Heart left ventricle (tissue), 16 donors: ENCODE results near the gene LYST. TPM values are rescaled to one million over a fixed set of nuclear protein-coding genes. Genes with fewer than 3 reads are reported as not detected.
A peak's percentile ranks its signal among the peaks of the same experiment; 100 is the strongest.

Experiments
- ATAC-seq, 4 donors: fragments of 200-7000 bp; cut with Tn5 transposase; one replicate each; pipeline ENCODE4 v1.9.1; 2020 to 2022; ENCODE audit warnings: moderate library complexity in 4 of 4, mild to moderate bottlenecking in 3 of 4, moderate number of reproducible peaks in 1 of 4
- DNase-seq, 5 donors: peaks; one replicate each; pipeline ENCODE4 v3.0.0-alpha.2; 2020
- H3K27ac ChIP-seq, 12 donors: fragments of 200-600 bp; sonication (generic) in 4 of 12; one replicate each; pipeline versions ENCODE4 v1.5.0 to v1.8.0; 2016 to 2022; ENCODE audit warnings: mild to moderate bottlenecking in 2 of 12
- H3K27me3 ChIP-seq, 9 donors: fragments of 200-600 bp; sonication (generic) in 2 of 9; one replicate each; pipeline versions ENCODE4 v1.5.1 to v1.8.0; 2016 to 2022; ENCODE audit warnings: mild to moderate bottlenecking in 3 of 9
- H3K36me3 ChIP-seq, 9 donors: fragments of 200-600 bp; sonication (generic) in 2 of 9; one replicate each; pipeline versions ENCODE4 v1.5.0 to v1.8.0; 2018 to 2022; ENCODE audit warnings: mild to moderate bottlenecking in 2 of 9
- H3K4me1 ChIP-seq, 12 donors: fragments of 200-600 bp; sonication (generic) in 4 of 12; one replicate each; pipeline versions ENCODE4 v1.5.0 to v1.8.0; 2016 to 2022; ENCODE audit warnings: mild to moderate bottlenecking in 3 of 12
- H3K4me3 ChIP-seq, 12 donors: fragments of 200-600 bp; sonication (generic) in 4 of 12; one replicate each; pipeline versions ENCODE4 v1.5.0 to v1.8.0; 2017 to 2022; ENCODE audit warnings: mild to moderate bottlenecking in 9 of 12, moderate library complexity in 4 of 12
- H3K9me3 ChIP-seq, 12 donors: fragments of 200-600 bp; sonication (generic) in 4 of 12; one replicate each; pipeline versions ENCODE4 v1.5.0 to v1.8.0; 2016 to 2022; ENCODE audit warnings: mild to moderate bottlenecking in 1 of 12
- CTCF ChIP-seq, 12 donors: fragments of 200-600 bp; sonication (generic) in 4 of 12; IDR thresholded peaks; one replicate each; pipeline versions ENCODE4 v1.5.0 to v1.8.0; 2018 to 2022; ENCODE audit warnings: antibody characterized with exemption in 12 of 12, mild to moderate bottlenecking in 5 of 12
- POLR2A ChIP-seq, 2 donors: fragments of 450-650 bp; IDR thresholded peaks; one replicate each; pipeline ENCODE4 v1.6.1; 2017; ENCODE audit warnings: antibody characterized with exemption in 2 of 2, mild to moderate bottlenecking in 2 of 2, moderate library complexity in 2 of 2
- WGBS, 4 donors: extraction: QIAGEN DNeasy Blood & Tissue Kit in 2 of 4; methylation state at CpG; one replicate each; pipeline versions ENCODE4 v1.1.5 to v1.1.7; 2013 to 2018; 5-methylcytosine and 5-hydroxymethylcytosine counted together
- intact Hi-C, 10 donors: fragments of 100-400 bp; cut with DNase I; formaldehyde crosslinking; loops; one replicate each; pipeline versions ENCODE4 v1.11.1 to v1.14.2; 2022
- polyA plus RNA-seq, 2 donors: library from polyadenylated mRNA; stranded (reverse); fragments of 200-250 nt; gene quantifications; one replicate each; pipeline ENCODE4 v1.2.3, GENCODE V29; 2013
- total RNA-seq, 9 donors: library from RNA; depleted of rRNA in 2 of 9; stranded (reverse); fragments of >200 nt in 2 of 9; fragmentation: NEBNext Ultra II Directional in 3 of 9; extraction: Animal tissue kit (Norgen Biotek cat#: 25700) in 3 of 9; gene quantifications; one replicate each; pipeline versions ENCODE4 v1.1.0 to v1.2.4, GENCODE V29; 2016 to 2023
- donor health status: ischemic (EF 13 %, LVEDD 7.1; RV severe dilation, severe dysfunction).
- donor health status: healthy with polysubstance abuse.
- donor health status: DM: no; HTN: yes; CAD: no.
- donor health status: DM: no; HTN: no; CAD: no.
- donor health status: ischemic (EF 25% LVEDD 6.9; RV normal size, moderate dysfunction).
- donor health status: ischemic (EF 25% LVEDD 5.7; RV mildly dilated, moderate dysfunction).
- donor health status: healthy.
- donor health status: DM: yes; HTN: yes; CAD: no.
- donor health status: ischemic (EF 35%, LVEDD 5.7; RV mildly dilated, moderate dysfunction).
- donor health status: nonischemic (EF 11% LVEDD 7.7; RV severe dilation, severe dysfunction).
- donor health status: DM: yes; HTN: yes; CAD: no.
- donor health status: PGD.
- donor health status: ischemic (EF 29% LVEDD 5.4; RV normal size, mild dysfunction).
- donor health status: nonischemic (EF 23%, LVEDD 6.1; RV moderate dilation, normal function).

LYST gene
- total and polyA plus RNA-seq, 11 donors: 3.4 to 22.5 (median 11.2) TPM

GRCh38 chr1:235888119-235888643, 21.5 kb upstream of the LYST start:
- Histone ChIP-seq H3K4me3 (no peak overlapping the region), H3K4me1 (peaks cover 0 to 30% (median 4%) of the 10 kb centered on the region in 12 donors), H3K9me3 (no peaks in the 10 kb centered on the region), H3K27ac (peak overlapping the region in 1 of 12 donors; percentile 76), H3K27me3 (no peaks in the 10 kb centered on the region), H3K36me3 (no peaks in the 10 kb centered on the region)
- 88 to 94% (median 92%) methylated on average over 8 of the region's 8 CpGs for WGBS, 4 donors
- no peak for ATAC-seq
- TF ChIP-seq CTCF (IDR thresholded peaks at IDR 0.05) (no peak), POLR2A (IDR thresholded peaks at IDR 0.05) (no peak)
- intact Hi-C loops: loop anchor here in 2 of 10 donors (10.0 kb wide), 2 partner anchors 57 to 87 kb away; no protein-coding TSS in a partner anchor
- no peak for DNase-seq

- no peaks in the 10 kb centered on the region for H3K27me3 ChIP-seq
- peak overlapping the region in 1 of 12 donors; percentile 76 for H3K27ac ChIP-seq
- no peak overlapping the region for H3K4me3 ChIP-seq
- 88 to 92% (median 90%) methylated on average over 2 of the region's 2 CpGs for WGBS, 4 donors
- no peak for TF ChIP-seq POLR2A (IDR thresholded peaks at IDR 0.05)
- no peak for TF ChIP-seq CTCF (IDR thresholded peaks at IDR 0.05)
- peaks cover 0 to 32% (median 9%) of the 10 kb centered on the region in 12 donors for H3K4me1 ChIP-seq
- DNase-seq: no peak
- H3K36me3 ChIP-seq: no peaks in the 10 kb centered on the region
- no peaks in the 10 kb centered on the region for H3K9me3 ChIP-seq
- no peak for ATAC-seq
- intact Hi-C loops: loop anchor here in 2 of 10 donors (10.0 kb wide), 2 partner anchors 57 to 87 kb away; no protein-coding TSS in a partner anchor
Observed at GRCh38 chr1:235887676-235888075, 21.0 kb upstream of the LYST start.

DNA sequence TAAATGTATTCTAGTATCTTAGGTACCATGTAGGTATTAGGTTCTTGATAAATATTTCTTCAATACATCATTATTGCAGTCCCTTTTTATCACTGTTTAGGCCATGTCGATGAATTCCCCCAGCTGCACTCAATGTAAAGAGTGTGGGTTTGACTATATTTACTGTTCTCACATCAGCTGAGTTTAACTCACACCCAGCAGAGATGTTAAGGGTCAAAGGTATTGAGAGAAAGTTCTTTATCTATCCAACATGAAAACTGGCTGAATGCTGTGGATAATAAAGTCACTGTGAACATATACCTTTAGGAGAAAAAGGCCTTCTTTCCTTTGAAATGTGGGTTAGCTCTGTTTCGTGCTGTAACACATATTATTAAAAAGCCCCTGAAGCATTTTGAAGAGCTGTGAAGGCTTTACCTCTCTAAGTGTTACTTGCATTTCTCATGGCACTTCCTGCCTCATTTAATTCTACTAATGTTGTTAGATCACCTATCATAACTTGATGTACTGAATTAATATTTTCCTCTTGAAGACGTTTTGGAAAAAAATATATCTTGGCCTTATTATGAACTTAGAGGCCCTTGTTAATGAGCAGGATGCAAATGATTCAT, 19.1 kb upstream of the LYST start:
- intact Hi-C loops: loop anchor here in 2 of 10 donors (10.0 kb wide), 2 partner anchors 59 to 89 kb away; no protein-coding TSS in a partner anchor
- Histone ChIP-seq H3K36me3 (no peaks in the 10 kb centered on the region), H3K27ac (peak overlapping the region in 1 of 12 donors; percentile 25), H3K4me1 (peaks cover 0 to 32% (median 11%) of the 10 kb centered on the region in 12 donors), H3K4me3 (no peak overlapping the region), H3K27me3 (no peaks in the 10 kb centered on the region), H3K9me3 (no peaks in the 10 kb centered on the region)
- DNase-seq (no peak), ATAC-seq (no peak)
- no peak for TF ChIP-seq CTCF (IDR thresholded peaks at IDR 0.05)
- TF ChIP-seq POLR2A (IDR thresholded peaks at IDR 0.05): no peak
- WGBS, 4 donors: 83 to 93% (median 87%) methylated on average over 3 of the region's 3 CpGs

GRCh38 chr1:235883261-235883927, 16.7 kb upstream of the LYST start:
- peak; percentile 67 to 92 (median 86) for ATAC-seq
- no peaks in the 10 kb centered on the region for H3K9me3 ChIP-seq
- no peak for TF ChIP-seq CTCF (IDR thresholded peaks at IDR 0.05)
- TF ChIP-seq POLR2A (IDR thresholded peaks at IDR 0.05): no peak
- 22 to 41% (median 30%) methylated on average over 12 of the region's 12 CpGs for WGBS, 4 donors
- no peaks in the 10 kb centered on the region for H3K27me3 ChIP-seq
- H3K27ac ChIP-seq: peak overlapping the region in 11 of 12 donors; percentile 10 to 68 (median 51)
- H3K4me3 ChIP-seq: peak overlapping the region in 10 of 12 donors; percentile 7 to 36 (median 22)
- intact Hi-C loops: loop anchor here in 2 of 10 donors (10.0 kb wide), 2 partner anchors 61 to 91 kb away; no protein-coding TSS in a partner anchor
- peak; percentile 85 to 91 (median 88) for DNase-seq
- H3K36me3 ChIP-seq: no peaks in the 10 kb centered on the region
- peaks cover 0 to 54% (median 12%) of the 10 kb centered on the region in 12 donors for H3K4me1 ChIP-seq
